Thyroid gland (tissue), 4 donors: ENCODE results near the gene MYLK.

Experiments used
- POLR2A ChIP-seq, 2 donors: fragments of 450-650 bp; IDR thresholded peaks; one replicate each; pipeline ENCODE4 v1.6.1; 2017; ENCODE audit warnings: antibody characterized with exemption in 2 of 2, mild to moderate bottlenecking in 2 of 2, moderate library complexity in 1 of 2
- TF ChIP-seq, protein P1 (sequence below), 6 experiments: fragments of 200-600 bp in 3 of 6; fragments of 450-650 bp in 3 of 6; sonication (generic) in 3 of 6; IDR thresholded peaks; one replicate each; pipeline ENCODE4 v1.5.1; 2016 to 2019; ENCODE audit warnings: antibody characterized with exemption in 6 of 6, mild to moderate bottlenecking in 2 of 6, inconsistent platforms in 1 of 6, moderate library complexity in 1 of 6

DNA sequence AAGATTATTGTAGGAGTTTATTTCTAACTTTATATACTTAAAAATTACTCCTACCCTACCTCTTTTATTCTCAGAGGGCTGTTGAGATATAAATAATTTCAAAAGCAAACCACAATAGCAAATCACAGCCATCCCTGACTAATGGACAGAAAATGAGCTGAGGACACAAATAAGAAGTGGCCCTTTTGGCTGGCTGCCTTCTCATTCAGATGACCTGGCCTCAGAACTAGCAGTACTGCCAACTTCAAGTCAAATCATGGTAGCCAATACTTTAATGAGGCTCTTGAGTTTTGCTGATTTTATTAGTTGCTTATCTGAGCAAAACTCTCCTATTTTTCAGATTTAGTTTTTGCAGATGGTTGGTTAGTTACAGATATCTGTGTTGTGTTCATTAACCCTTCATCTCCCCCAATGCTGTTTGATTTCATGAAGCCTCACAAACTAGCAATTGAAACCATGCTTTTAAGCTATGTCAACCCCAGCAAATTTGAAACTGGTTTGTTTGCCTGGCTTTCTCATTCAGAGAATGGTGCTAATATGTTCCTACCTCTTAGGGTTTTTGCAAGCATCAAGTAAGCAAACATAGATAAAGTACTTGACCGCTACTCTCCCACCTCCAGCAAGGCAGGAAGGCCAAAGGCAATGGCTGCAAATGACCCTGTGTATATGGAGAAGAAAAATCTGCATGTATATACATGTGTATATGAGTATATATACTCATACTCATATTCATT is 225.8 kb downstream of the MYLK start:
- TF ChIP-seq, protein P1, sequence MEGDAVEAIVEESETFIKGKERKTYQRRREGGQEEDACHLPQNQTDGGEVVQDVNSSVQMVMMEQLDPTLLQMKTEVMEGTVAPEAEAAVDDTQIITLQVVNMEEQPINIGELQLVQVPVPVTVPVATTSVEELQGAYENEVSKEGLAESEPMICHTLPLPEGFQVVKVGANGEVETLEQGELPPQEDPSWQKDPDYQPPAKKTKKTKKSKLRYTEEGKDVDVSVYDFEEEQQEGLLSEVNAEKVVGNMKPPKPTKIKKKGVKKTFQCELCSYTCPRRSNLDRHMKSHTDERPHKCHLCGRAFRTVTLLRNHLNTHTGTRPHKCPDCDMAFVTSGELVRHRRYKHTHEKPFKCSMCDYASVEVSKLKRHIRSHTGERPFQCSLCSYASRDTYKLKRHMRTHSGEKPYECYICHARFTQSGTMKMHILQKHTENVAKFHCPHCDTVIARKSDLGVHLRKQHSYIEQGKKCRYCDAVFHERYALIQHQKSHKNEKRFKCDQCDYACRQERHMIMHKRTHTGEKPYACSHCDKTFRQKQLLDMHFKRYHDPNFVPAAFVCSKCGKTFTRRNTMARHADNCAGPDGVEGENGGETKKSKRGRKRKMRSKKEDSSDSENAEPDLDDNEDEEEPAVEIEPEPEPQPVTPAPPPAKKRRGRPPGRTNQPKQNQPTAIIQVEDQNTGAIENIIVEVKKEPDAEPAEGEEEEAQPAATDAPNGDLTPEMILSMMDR (IDR thresholded peaks at IDR 0.05) = no peak
- no peak for TF ChIP-seq POLR2A (IDR thresholded peaks at IDR 0.05)
